Skeletal muscle satellite cell (primary cell): ENCODE results near the gene CLNK.

Experiments used
- H3K27me3 ChIP-seq: 2 replicates; pipeline ENCODE4 v1.7.0; 2013; ENCODE audit warnings: low read length; ENCODE audit not compliant: control insufficient read depth, insufficient read depth
- H3K36me3 ChIP-seq: 2 replicates; pipeline ENCODE4 v1.7.0; 2013; ENCODE audit warnings: mild to moderate bottlenecking, control low read depth, low read length; ENCODE audit not compliant: insufficient read depth
- H3K4me1 ChIP-seq: 2 replicates; pipeline ENCODE4 v1.7.0; 2013; ENCODE audit warnings: low read length; ENCODE audit not compliant: control insufficient read depth, insufficient read depth
- H3K4me2 ChIP-seq: 2 replicates; pipeline ENCODE4 v1.7.0; 2013; ENCODE audit warnings: mild to moderate bottlenecking, low read length
- H3K4me3 ChIP-seq: 2 replicates; pipeline ENCODE4 v1.7.0; 2013; ENCODE audit warnings: low read length
- H3K9ac ChIP-seq: 2 replicates; pipeline ENCODE4 v1.7.0; 2013; ENCODE audit warnings: mild to moderate bottlenecking, low read depth, low read length, moderate library complexity
- H3K9me3 ChIP-seq: replicated peaks from 2 replicates; pipeline ENCODE4 v1.7.0; 2013; ENCODE audit warnings: mild to moderate bottlenecking, control low read depth, low read length

Gene CLNK

DNA sequence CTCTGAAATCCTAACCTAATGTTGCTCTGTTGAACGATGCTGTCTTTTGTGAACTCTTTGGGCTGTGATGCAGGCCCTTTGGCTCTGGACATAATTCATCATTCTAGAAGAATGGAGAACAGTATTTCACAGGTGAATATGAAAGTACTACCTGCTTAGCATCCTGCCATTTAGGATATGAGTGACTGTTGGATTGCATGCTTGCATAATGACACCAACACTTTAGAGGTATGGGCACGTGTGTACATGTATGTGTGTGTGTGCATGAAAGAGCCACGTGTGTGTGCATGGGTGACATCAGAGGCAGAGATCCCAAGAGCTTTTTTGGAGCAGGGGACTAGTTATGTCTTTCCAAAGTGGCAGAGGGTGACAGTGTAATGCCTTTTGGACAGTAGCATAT, 157.1 kb downstream of the CLNK start:
- H3K36me3 ChIP-seq = no peaks in the 10 kb centered on the region
- peaks cover 6% of the 10 kb centered on the region for H3K27me3 ChIP-seq
- H3K9me3 ChIP-seq = no peaks in the 10 kb centered on the region
- no peak overlapping the region for H3K9ac ChIP-seq
- no peaks in the 10 kb centered on the region for H3K4me1 ChIP-seq
- H3K4me2 ChIP-seq = no peak overlapping the region
- no peak overlapping the region for H3K4me3 ChIP-seq

- peaks cover 6% of the 10 kb centered on the region for H3K27me3 ChIP-seq
- H3K36me3 ChIP-seq = no peaks in the 10 kb centered on the region
- no peaks in the 10 kb centered on the region for H3K9me3 ChIP-seq
- no peak overlapping the region for H3K4me2 ChIP-seq
- H3K9ac ChIP-seq = no peak overlapping the region
- H3K4me3 ChIP-seq = no peak overlapping the region
- H3K4me1 ChIP-seq = no peaks in the 10 kb centered on the region
Observed at GRCh38 chr4:10526429-10527222, 157.9 kb downstream of the CLNK start.

- Histone ChIP-seq H3K4me1 (no peaks in the 10 kb centered on the region), H3K4me3 (no peak overlapping the region), H3K27me3 (peaks cover 6% of the 10 kb centered on the region), H3K9me3 (no peaks in the 10 kb centered on the region), H3K9ac (no peak overlapping the region), H3K4me2 (no peak overlapping the region), H3K36me3 (no peaks in the 10 kb centered on the region)
Observed at GRCh38 chr4:10524196-10524833, 160.3 kb downstream of the CLNK start.

GRCh38 chr4:10521424-10521823, 163.1 kb downstream of the CLNK start:
- no peak overlapping the region for H3K4me2 ChIP-seq
- no peak overlapping the region for H3K4me3 ChIP-seq
- no peaks in the 10 kb centered on the region for H3K9me3 ChIP-seq
- no peaks in the 10 kb centered on the region for H3K4me1 ChIP-seq
- no peak overlapping the region for H3K9ac ChIP-seq
- peaks cover 6% of the 10 kb centered on the region for H3K27me3 ChIP-seq
- no peaks in the 10 kb centered on the region for H3K36me3 ChIP-seq

DNA sequence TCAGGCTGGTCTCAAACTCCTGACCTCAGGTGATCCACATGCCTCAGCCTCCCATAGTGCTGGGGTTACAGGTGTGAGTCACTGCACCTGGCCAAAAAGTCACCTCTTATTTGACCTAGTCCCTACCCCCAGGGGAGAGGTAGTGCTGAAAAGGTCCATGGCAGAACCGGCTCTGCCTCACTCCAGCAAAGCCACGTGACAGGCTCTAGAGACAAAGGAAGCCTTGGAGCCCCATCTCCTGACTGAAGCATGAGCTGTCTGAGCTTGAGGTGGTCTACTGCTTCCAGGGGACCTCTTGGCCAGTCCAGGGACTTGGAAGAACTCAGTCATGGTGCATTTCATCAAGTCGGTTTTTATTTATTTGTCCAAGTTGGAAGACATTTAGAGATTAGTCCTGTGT, 174.8 kb downstream of the CLNK start:
- H3K4me2 ChIP-seq = no peak overlapping the region

DNA sequence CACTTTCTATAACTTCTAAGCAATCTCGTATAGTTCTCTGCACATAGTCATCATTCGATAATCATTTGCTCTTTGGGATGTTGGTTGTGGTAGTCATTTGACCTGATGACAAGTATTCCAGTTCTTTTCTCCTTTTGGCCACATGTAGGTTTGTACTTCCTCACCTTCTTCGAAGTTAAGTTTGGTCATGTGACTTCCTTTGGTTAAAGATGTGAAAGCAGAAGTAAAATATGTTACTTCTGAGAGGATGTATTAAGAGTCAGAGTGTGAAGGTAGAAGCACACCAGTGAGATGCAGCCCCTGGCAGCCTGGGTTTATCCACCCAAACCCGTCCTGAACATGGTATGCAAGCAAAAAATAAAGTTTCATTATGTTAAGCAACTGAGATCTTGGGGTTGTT, 178.5 kb downstream of the CLNK start:
- no peaks in the 10 kb centered on the region for H3K9me3 ChIP-seq
- no peak overlapping the region for H3K9ac ChIP-seq
- H3K27me3 ChIP-seq = no peaks in the 10 kb centered on the region
- H3K4me2 ChIP-seq = no peak overlapping the region
- no peaks in the 10 kb centered on the region for H3K36me3 ChIP-seq
- no peak overlapping the region for H3K4me3 ChIP-seq
- H3K4me1 ChIP-seq = no peaks in the 10 kb centered on the region

More for the DNA sequence above, 174.8 kb downstream of the CLNK start:
- no peak overlapping the region for H3K4me3 ChIP-seq
- H3K9me3 ChIP-seq = no peaks in the 10 kb centered on the region
- H3K27me3 ChIP-seq = no peaks in the 10 kb centered on the region
- no peaks in the 10 kb centered on the region for H3K4me1 ChIP-seq
- H3K36me3 ChIP-seq = no peaks in the 10 kb centered on the region
- H3K9ac ChIP-seq = no peak overlapping the region

GRCh38 chr4:10504570-10505179, 179.9 kb downstream of the CLNK start:
- no peak overlapping the region for H3K9ac ChIP-seq
- peaks cover 4% of the 10 kb centered on the region for H3K27me3 ChIP-seq
- H3K36me3 ChIP-seq = no peaks in the 10 kb centered on the region
- H3K9me3 ChIP-seq = no peaks in the 10 kb centered on the region
- H3K4me2 ChIP-seq = no peak overlapping the region
- H3K4me3 ChIP-seq = no peak overlapping the region
- no peaks in the 10 kb centered on the region for H3K4me1 ChIP-seq

GRCh38 chr4:10502717-10503116, 181.9 kb downstream of the CLNK start:
- peaks cover 5% of the 10 kb centered on the region for H3K27me3 ChIP-seq
- H3K36me3 ChIP-seq = no peaks in the 10 kb centered on the region
- H3K9ac ChIP-seq = no peak overlapping the region
- no peaks in the 10 kb centered on the region for H3K9me3 ChIP-seq
- no peak overlapping the region for H3K4me3 ChIP-seq
- H3K4me2 ChIP-seq = no peak overlapping the region
- H3K4me1 ChIP-seq = no peaks in the 10 kb centered on the region

- Histone ChIP-seq H3K36me3 (no peaks in the 10 kb centered on the region), H3K4me2 (no peak overlapping the region), H3K9ac (no peak overlapping the region), H3K9me3 (no peaks in the 10 kb centered on the region), H3K4me1 (no peaks in the 10 kb centered on the region), H3K27me3 (peaks cover 7% of the 10 kb centered on the region), H3K4me3 (no peak overlapping the region)
Observed at GRCh38 chr4:10500776-10501175, 183.8 kb downstream of the CLNK start.

GRCh38 chr4:10496200-10496599, 188.4 kb downstream of the CLNK start:
- no peaks in the 10 kb centered on the region for H3K36me3 ChIP-seq

DNA sequence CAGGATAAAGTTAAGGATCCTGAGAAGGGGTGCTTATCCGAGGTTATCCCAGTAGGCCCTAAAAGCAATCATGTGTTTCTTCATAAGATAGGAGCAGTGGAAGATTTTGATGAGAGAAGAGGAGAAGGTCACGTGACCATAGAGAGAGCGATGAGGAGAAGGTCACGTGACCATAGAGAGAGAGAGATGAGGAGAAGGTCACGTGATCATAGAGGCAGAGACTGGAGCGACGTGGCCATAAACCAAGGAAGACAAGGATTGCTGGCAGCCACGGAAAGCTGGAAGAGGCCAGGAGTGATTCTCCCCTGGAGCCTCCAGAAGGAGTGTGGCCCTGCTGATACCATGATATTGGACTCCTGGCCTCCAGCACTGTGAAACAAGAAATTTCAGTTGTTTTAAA, 188.9 kb downstream of the CLNK start:
- H3K4me1 ChIP-seq = no peaks in the 10 kb centered on the region
- H3K4me3 ChIP-seq = no peak overlapping the region
- H3K4me2 ChIP-seq = no peak overlapping the region
- no peak overlapping the region for H3K9ac ChIP-seq
- H3K9me3 ChIP-seq = no peaks in the 10 kb centered on the region
- no peaks in the 10 kb centered on the region for H3K36me3 ChIP-seq
- H3K27me3 ChIP-seq = peaks cover 7% of the 10 kb centered on the region

More at GRCh38 chr4:10496200-10496599, 188.4 kb downstream of the CLNK start:
- no peaks in the 10 kb centered on the region for H3K9me3 ChIP-seq
- H3K27me3 ChIP-seq = peaks cover 7% of the 10 kb centered on the region
- H3K4me3 ChIP-seq = no peak overlapping the region
- no peaks in the 10 kb centered on the region for H3K4me1 ChIP-seq
- H3K9ac ChIP-seq = no peak overlapping the region
- H3K4me2 ChIP-seq = no peak overlapping the region
